Peyer's patch (tissue), 4 donors: ENCODE data around the gene PPM1J. TPM values are rescaled to one million over a fixed set of nuclear protein-coding genes. Genes with fewer than 3 reads are reported as not detected.

Experiments
- DNase-seq, 3 donors: peaks; one replicate each; pipeline ENCODE4 v3.0.0-alpha.2; 2017 to 2019
- H3K27ac ChIP-seq, 4 donors: fragments of 200-600 bp; sonication (generic); one replicate each; pipeline ENCODE4 v1.5.1; 2016 to 2019
- H3K27me3 ChIP-seq, 2 donors: fragments of 200-600 bp; sonication (generic); one replicate each; pipeline ENCODE4 v1.5.1; 2019
- H3K36me3 ChIP-seq, 3 donors: fragments of 200-600 bp; sonication (generic); one replicate each; pipeline ENCODE4 v1.5.1; 2016 to 2019
- H3K4me1 ChIP-seq, 4 donors: fragments of 200-600 bp; sonication (generic); one replicate each; pipeline ENCODE4 v1.5.1; 2016 to 2019
- H3K4me3 ChIP-seq, 4 donors: fragments of 200-600 bp; sonication (generic); 1 replicate in 3 of 4; 2 replicates in 1 of 4; pipeline ENCODE4 v1.5.1; 2016 to 2019; ENCODE audit warnings: mild to moderate bottlenecking in 1 of 4
- H3K9me3 ChIP-seq, 4 donors: fragments of 200-600 bp; sonication (generic); one replicate each; pipeline ENCODE4 v1.5.1; 2016 to 2019; ENCODE audit warnings: mild to moderate bottlenecking in 1 of 4
- CTCF ChIP-seq, 6 experiments: fragments of 450-650 bp in 4 of 6; fragments of 200-600 bp in 2 of 6; sonication (generic) in 1 of 6; IDR thresholded peaks; one replicate each; pipeline ENCODE4 v1.5.1; 2017 to 2019; ENCODE audit warnings: antibody characterized with exemption in 6 of 6, mild to moderate bottlenecking in 3 of 6, moderate library complexity in 1 of 6
- POLR2A ChIP-seq, 2 donors: fragments of 450-650 bp; IDR thresholded peaks; one replicate each; pipeline ENCODE4 v1.5.1; 2017; ENCODE audit warnings: antibody characterized with exemption in 2 of 2, mild to moderate bottlenecking in 2 of 2, moderate library complexity in 2 of 2
- total RNA-seq, 4 donors: library from RNA; depleted of rRNA; stranded (reverse); fragments of >200 nt; gene quantifications; one replicate each; pipeline ENCODE4 v1.1.0, GENCODE V29; 2016

PPM1J gene
- total RNA-seq: under 1 TPM in 1 of 4 donors, not detected in 3; 0.67 TPM

DNA sequence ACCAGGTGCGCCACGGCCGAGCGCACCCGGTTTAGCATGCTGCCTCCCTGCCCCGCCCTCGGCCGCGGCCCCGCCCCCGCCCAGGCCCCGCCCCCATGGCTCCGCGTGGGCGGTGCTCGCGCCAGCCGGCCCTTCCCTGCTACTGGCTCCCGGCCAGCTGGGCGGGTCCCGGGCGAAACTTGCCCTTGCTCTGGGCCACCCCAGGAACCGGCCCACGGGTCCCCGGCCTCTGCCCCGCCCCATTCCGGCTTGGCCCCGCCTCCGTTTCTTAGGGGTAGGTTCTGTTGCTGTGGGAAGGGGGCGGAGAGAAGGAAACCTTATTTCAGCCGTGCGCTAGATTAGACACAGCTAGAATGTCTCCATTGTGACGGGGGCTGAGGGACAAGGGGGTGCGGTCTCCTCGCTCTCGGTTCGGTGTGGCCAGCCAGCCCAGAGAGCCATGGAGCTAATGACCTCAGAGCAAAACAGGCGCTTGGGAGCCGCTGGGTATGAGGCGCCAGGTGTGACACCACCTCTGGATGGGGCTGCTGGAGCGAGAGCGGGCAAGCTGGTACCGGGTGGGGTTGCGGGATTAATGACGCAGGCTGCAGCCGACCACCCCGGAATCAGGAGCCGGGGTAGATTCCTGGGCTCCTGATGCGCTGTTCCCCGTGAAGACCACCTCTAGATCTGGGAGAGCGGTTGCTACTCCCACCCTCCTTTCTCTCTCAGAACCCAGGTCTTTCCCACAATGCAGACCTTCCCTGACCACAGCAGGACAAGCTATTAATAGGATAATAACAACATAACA is at the start of gene PPM1J:
Gene PPM1J (minus strand): TSS at position 69 of the 790 bp plus-strand sequence. CDS start 31 bp downstream, at position 38.
- H3K27me3 ChIP-seq: no peaks in the 10 kb centered on the region
- no peaks in the 10 kb centered on the region for H3K36me3 ChIP-seq
- TF ChIP-seq POLR2A (IDR thresholded peaks at IDR 0.05) (peak in 1 of 2 donors; percentile 42), CTCF (IDR thresholded peaks at IDR 0.05) (no peak)
- no peaks in the 10 kb centered on the region for H3K9me3 ChIP-seq
- DNase-seq: peak; percentile 99 to 100 (median 100)
- H3K4me3 ChIP-seq: peak within 1 kb of the TSS; percentile 52 to 86 (median 74)
- peak within 1 kb of the TSS; percentile 57 to 72 (median 66) for H3K27ac ChIP-seq
- H3K4me1 ChIP-seq: peaks cover 0 to 18% (median 10%) of the 10 kb centered on the region in 4 donors

DNA sequence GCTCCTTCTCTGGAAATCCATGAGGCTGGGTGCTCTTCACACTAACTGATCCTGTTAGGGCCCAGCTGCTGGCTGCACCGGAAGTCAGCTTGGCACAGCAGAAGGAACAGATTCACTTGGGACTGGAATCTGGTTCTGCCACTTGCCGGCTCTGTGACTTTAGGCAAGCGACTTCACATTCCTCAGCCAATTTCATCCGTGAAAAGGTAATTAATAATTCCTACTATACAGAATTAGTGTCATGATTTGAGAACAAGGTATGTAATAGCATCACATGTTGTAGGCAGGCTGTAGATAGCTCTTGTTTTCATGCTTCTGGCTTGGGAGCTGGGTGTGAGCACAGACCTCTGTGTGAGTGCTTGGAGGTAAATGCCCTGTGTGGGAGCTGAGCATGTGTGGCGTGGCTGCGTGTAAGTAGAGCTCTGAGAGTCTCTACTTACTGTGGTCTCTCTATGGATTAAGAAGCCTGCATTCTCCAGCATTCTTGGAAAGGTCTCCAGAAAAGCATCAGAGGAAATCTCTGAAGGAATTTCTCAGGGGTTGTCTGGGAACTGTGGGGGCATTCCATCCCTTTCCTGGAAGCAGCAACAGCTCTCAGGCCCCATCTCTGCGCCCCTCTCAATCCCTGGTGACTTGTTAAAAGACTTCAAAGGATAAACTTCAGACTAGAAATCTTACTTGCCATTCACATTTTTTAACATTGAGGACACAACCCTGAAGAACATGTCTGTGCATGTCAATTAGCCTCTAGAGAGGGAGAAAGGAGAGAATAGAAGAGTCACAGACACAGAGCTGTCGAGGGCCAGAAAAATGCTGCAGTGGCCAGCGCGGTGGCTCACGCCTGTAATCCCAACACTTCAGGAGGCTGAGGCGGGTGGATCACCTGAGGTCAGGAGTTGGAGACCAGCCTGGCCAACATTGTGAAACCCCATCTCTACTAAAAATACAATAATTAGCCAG is 47.7 kb upstream of the PPM1J start:
- no peaks in the 10 kb centered on the region for H3K36me3 ChIP-seq
- H3K4me3 ChIP-seq: no peak overlapping the region
- no peak for TF ChIP-seq POLR2A (IDR thresholded peaks at IDR 0.05)
- no peak for TF ChIP-seq CTCF (IDR thresholded peaks at IDR 0.05)
- H3K9me3 ChIP-seq: no peaks in the 10 kb centered on the region
- no peaks in the 10 kb centered on the region for H3K27me3 ChIP-seq
- H3K27ac ChIP-seq: no peak overlapping the region
- DNase-seq: no peak
- no peaks in the 10 kb centered on the region for H3K4me1 ChIP-seq

- no peak for TF ChIP-seq POLR2A (IDR thresholded peaks at IDR 0.05)
- no peak for TF ChIP-seq CTCF (IDR thresholded peaks at IDR 0.05)
- H3K4me1 ChIP-seq: no peaks in the 10 kb centered on the region
- H3K27ac ChIP-seq: no peak overlapping the region
- H3K27me3 ChIP-seq: no peaks in the 10 kb centered on the region
- H3K36me3 ChIP-seq: no peaks in the 10 kb centered on the region
- no peaks in the 10 kb centered on the region for H3K9me3 ChIP-seq
- no peak overlapping the region for H3K4me3 ChIP-seq
- DNase-seq: no peak
Measured at GRCh38 chr1:112761714-112762480, 46.8 kb upstream of the PPM1J start.

DNA sequence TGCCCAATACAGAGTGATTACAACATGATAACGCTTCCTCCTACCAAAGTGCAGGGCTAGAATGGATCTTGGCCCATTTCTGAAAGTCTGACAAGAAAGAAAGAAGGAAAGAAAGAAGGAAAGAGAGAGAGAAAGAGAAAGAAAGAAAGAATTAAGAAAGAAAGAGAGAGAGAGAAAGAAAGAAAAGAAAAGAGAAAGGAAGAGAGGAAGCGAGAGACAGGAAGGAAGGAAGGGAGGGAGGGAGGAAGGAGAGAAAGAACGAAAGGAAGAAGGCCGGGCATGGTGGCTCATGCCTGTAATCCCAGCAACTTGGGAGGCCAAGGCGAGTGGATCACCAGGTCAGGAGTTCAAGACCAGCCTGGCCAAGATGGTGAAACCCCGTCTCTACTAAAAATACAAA is 44.1 kb upstream of the PPM1J start:
- H3K27ac ChIP-seq: no peak overlapping the region
- H3K4me3 ChIP-seq: no peak overlapping the region
- H3K9me3 ChIP-seq: no peaks in the 10 kb centered on the region
- TF ChIP-seq POLR2A (IDR thresholded peaks at IDR 0.05) (no peak), CTCF (IDR thresholded peaks at IDR 0.05) (no peak)
- DNase-seq: no peak
- no peaks in the 10 kb centered on the region for H3K27me3 ChIP-seq
- H3K36me3 ChIP-seq: no peaks in the 10 kb centered on the region
- no peaks in the 10 kb centered on the region for H3K4me1 ChIP-seq

- no peak overlapping the region for H3K27ac ChIP-seq
- TF ChIP-seq POLR2A (IDR thresholded peaks at IDR 0.05) (no peak), CTCF (IDR thresholded peaks at IDR 0.05) (no peak)
- no peaks in the 10 kb centered on the region for H3K27me3 ChIP-seq
- no peaks in the 10 kb centered on the region for H3K4me1 ChIP-seq
- no peak overlapping the region for H3K4me3 ChIP-seq
- H3K36me3 ChIP-seq: no peaks in the 10 kb centered on the region
- no peak for DNase-seq
- H3K9me3 ChIP-seq: no peaks in the 10 kb centered on the region
Measured at GRCh38 chr1:112754116-112754628, 39.0 kb upstream of the PPM1J start.
